Naive thymus-derived CD8-positive, alpha-beta T cell (primary cell): Measurements from ENCODE around the gene PAM16. TPM values are rescaled to one million over a fixed set of nuclear protein-coding genes. Genes with fewer than 3 reads are reported as not detected.

ENCODE experiments used
- ATAC-seq, 2 donors: fragments of 150-1000 bp; cut with Tn5 transposase in 1 of 2; sonication (Bioruptor Pico), chemical (Tn5 transposase) in 1 of 2; 1 replicate in 1 of 2; 2 replicates in 1 of 2; pipeline ENCODE4 v1.10.0; 2021; ENCODE audit warnings: mild to moderate bottlenecking in 2 of 2, moderate library complexity in 2 of 2
- POLR2A ChIA-PET: fragments of 350-600 bp; sonication (Branson Sonifier 250); formaldehyde crosslinking; loops from one replicate; lab custom pipeline; 2021; ENCODE audit warnings: antibody characterized with exemption; lab: Charles Lee
- DNase-seq, 10 donors: peaks; one replicate each; pipeline versions ENCODE4 v3.0.0 to v3.0.0-alpha.2; 2020 to 2022
- H3K27ac Mint-ChIP-seq, 10 donors: one replicate each; pipeline ENCODE4 v1.8.0; 2020 to 2022; ENCODE audit warnings: mild to moderate bottlenecking in 10 of 10, mixed read lengths in 10 of 10, moderate library complexity in 4 of 10, inconsistent platforms in 1 of 10
- H3K27me3 Mint-ChIP-seq, 5 donors: one replicate each; pipeline ENCODE4 v1.8.0; 2021 to 2022; ENCODE audit warnings: mixed read lengths in 5 of 5
- H3K36me3 Mint-ChIP-seq, 3 donors: one replicate each; pipeline ENCODE4 v1.8.0; 2020 to 2022; ENCODE audit warnings: mixed read lengths in 3 of 3, mild to moderate bottlenecking in 2 of 3, inconsistent platforms in 1 of 3
- H3K4me1 Mint-ChIP-seq, 4 donors: one replicate each; pipeline ENCODE4 v1.8.0; 2021 to 2022; ENCODE audit warnings: mixed read lengths in 4 of 4
- H3K4me3 Mint-ChIP-seq, 10 donors: one replicate each; pipeline ENCODE4 v1.8.0; 2020 to 2022; ENCODE audit warnings: mild to moderate bottlenecking in 10 of 10, mixed read lengths in 10 of 10, moderate library complexity in 6 of 10, inconsistent platforms in 1 of 10
- H3K9me3 Mint-ChIP-seq, 9 donors: one replicate each; pipeline ENCODE4 v1.8.0; 2020 to 2022; ENCODE audit warnings: mixed read lengths in 9 of 9, mild to moderate bottlenecking in 3 of 9, inconsistent platforms in 1 of 9, moderate library complexity in 1 of 9
- polyA plus RNA-seq, 3 donors: library from polyadenylated mRNA; unstranded; fragments of 300-500 nt; fragmentation: Illumina TruSeq; gene quantifications; one replicate each; pipeline ENCODE4 v1.2.3, GENCODE V29; 2021
- total RNA-seq, 8 experiments: library from RNA in 2 of 8; stranded (reverse) in 2 of 8; gene quantifications; one replicate each; pipeline ENCODE4 v1.2.3 and lab custom pipeline; 2021 to 2026

The PAM16 gene
- total and polyA plus RNA-seq, 5 experiments from 2014 or later, result 33.6 to 46.1 (median 40.9) TPM

DNA sequence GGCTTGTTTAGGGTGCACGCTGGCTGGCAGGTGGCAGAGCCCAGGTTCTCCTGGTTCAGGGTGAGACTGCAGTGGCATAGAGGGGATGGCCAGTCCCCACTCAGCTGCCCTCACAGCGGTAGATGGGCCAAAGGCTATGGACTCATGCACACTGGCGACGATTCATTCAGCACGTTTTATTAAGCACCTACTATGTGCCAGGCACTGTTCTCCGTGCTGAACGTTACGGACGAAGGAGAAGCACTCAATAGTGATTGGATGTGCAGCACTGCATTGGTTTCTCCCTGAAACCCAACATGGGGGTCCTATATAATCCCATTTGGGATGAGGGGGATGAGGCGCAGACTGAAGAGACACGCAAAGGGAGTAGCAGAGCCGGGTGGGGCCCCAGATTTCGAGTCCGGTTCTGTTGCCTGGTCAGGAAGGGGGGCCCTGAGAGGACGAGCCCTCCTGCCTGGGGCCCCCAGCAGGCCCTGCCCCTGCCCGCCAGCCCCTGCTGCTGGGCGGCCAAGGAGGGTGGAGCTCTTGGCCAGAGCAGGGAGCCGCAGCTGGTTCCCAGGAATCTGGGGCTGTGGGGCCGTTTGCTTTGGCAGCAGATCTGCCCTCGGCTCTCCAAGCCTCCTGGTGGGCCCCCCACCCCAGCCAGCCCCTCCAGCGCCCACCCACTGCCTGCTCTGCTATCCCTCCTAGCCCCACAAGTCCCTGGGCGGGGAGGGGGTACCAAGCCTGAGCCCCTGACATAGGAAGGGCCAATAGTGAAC lies 26.4 kb downstream of the PAM16 start:
- no peaks in the 10 kb centered on the region for H3K9me3 Mint-ChIP-seq

DNA sequence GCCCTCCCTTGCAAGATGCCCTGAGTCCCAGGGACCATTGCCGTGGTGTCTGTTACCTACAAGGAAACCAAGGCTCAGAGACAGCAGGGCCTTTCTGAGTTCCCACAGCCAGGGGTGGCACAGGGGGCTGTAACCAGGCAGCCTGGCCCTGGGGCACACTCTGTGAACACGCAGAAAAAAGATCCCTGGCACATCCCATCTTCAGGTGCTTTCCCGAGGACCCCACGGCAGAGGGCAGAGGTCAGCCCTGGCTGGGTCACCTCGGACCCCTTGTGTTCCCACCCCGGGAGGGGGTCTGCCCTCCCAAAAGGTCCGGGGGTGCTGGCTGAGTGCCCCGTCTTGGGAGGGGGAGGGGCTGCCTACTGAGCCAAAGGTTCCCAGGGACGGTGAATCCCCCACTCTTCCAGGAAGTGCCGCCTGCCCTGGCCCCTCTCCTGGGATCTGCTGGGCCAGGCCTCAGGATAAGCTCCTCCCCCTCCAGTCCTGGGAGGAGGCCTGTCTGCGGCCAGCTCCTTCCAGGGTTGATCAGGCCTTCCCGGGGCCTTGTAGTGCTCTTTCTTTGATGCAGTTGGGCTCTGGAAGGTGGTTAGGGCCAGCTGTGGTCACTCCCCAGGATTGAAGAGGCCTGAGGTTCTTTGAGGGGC lies 27.2 kb downstream of the PAM16 start:
- H3K36me3 Mint-ChIP-seq, result no peaks in the 10 kb centered on the region
- no peak for ATAC-seq
- no peak overlapping the region for H3K4me3 Mint-ChIP-seq
- DNase-seq, result no peak
- POLR2A ChIA-PET, result interaction anchor here (1.0 kb wide), 1 partner anchor 51 kb away, joined by 4 read pairs; the partner anchor contains the start of gene TFAP4
- no peak overlapping the region for H3K27ac Mint-ChIP-seq
- H3K9me3 Mint-ChIP-seq, result no peaks in the 10 kb centered on the region
- peaks cover 3 to 14% (median 11%) of the 10 kb centered on the region in 4 donors for H3K4me1 Mint-ChIP-seq
- H3K27me3 Mint-ChIP-seq, result no peaks in the 10 kb centered on the region

More for the DNA sequence above, 26.4 kb downstream of the PAM16 start:
- H3K36me3 Mint-ChIP-seq, result no peaks in the 10 kb centered on the region
- no peak for ATAC-seq
- H3K27me3 Mint-ChIP-seq, result no peaks in the 10 kb centered on the region
- H3K4me1 Mint-ChIP-seq, result peaks cover under 1 to 9% (median 8%) of the 10 kb centered on the region in 4 donors
- H3K4me3 Mint-ChIP-seq, result no peak overlapping the region
- DNase-seq, result no peak
- H3K27ac Mint-ChIP-seq, result no peak overlapping the region
- POLR2A ChIA-PET, result no interaction called here

DNA sequence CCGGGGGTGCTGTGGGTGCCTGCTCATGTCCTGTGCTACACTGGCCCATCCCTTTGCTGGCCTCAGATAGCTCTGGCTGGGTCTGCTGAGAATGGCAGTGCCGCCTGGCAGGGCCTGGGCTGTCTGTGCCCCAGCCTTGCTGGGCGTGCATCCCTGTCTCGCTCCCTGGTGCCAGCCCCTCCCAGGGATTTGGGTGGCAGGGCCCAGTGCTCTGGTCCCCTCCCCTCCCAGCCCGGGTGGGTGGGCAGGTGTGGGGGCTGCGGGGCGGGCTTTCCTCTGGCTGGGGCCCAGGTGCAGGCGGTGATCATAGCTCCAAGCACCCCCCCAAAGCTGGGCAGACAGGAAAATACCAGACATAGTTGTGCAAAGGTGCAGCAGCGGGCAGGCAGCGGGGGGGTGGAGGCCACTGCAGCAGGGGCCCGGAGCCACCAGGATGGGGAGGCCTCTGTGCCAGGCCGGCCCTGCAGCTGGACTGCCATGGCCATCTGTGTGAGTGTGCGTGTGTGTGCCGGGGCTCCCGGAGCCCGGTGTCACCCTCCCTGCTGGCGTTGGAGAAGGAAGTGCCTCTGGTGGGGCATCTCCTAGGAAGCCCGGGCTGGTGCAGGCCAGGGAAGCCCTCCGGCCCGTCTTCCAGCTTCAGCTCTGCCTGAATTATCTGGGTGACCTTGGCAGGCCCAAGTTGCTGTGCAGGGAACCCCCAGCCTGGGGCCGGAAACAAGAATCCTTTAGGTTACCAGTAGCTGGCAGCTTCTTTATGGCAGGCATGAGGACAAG lies 27.9 kb downstream of the PAM16 start:
- DNase-seq, result no peak
- ATAC-seq, result no peak
- Mint-ChIP-seq H3K4me3 (no peak overlapping the region), H3K36me3 (no peaks in the 10 kb centered on the region), H3K27ac (peak overlapping the region in 1 of 10 donors; percentile 40), H3K4me1 (peaks cover 5 to 11% (median 9%) of the 10 kb centered on the region in 4 donors), H3K9me3 (no peaks in the 10 kb centered on the region), H3K27me3 (no peaks in the 10 kb centered on the region)
- POLR2A ChIA-PET, result interaction anchor here (1.0 kb wide), 1 partner anchor 51 kb away, joined by 4 read pairs; the partner anchor contains the start of gene TFAP4

DNA sequence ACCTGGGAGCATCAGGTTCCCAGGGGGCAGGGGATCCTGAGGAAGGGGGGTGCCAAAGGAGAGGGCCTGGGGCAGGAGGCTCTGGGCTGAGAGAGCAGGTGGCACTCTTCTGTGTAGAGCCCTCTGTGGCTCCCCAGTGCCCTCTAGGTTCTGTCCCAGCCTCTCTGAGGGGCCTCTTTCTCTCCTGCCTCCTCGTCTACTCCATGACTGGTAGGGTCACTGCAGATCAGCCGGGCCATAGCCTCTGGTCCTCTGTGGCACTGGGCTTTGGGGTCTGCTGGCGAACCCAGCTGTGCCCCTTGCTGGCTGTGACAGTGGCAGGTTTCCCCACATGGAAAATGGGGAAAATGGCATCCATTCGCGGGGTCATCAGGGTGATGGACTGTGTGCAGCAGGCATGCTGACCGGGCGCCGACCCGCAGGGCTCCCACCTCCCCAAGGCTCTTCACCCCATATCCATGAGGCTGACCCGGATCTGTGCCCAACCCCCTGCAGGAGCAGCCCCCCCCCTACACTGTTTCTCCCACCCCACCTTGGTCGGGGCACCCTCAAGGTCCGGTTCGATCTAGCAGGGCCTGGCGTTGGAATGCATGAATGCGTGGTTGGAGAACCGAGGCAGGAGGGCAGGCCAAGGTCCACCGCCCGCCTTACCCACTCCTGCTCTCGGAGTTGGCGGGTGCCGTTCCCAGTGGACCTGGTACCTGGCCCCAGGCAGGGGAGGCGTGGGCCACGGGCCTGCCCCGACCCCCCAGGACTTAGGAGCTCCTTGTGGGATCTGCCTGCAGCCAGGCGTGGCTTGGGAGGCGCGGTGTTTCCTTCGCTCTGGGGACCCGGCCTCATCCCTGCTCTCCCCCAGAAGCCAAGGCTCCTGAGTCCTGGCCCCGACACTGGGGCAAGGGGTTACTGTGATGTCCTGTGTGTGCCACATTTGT lies 28.7 kb downstream of the PAM16 start:
- Mint-ChIP-seq H3K27ac (peak overlapping the region in 1 of 10 donors; percentile 40), H3K4me1 (peaks cover 4 to 10% (median 6%) of the 10 kb centered on the region in 4 donors), H3K9me3 (no peaks in the 10 kb centered on the region), H3K4me3 (no peak overlapping the region), H3K36me3 (no peaks in the 10 kb centered on the region), H3K27me3 (no peaks in the 10 kb centered on the region)
- ATAC-seq (no peak), DNase-seq (no peak)
- POLR2A ChIA-PET, result no interaction called here

DNA sequence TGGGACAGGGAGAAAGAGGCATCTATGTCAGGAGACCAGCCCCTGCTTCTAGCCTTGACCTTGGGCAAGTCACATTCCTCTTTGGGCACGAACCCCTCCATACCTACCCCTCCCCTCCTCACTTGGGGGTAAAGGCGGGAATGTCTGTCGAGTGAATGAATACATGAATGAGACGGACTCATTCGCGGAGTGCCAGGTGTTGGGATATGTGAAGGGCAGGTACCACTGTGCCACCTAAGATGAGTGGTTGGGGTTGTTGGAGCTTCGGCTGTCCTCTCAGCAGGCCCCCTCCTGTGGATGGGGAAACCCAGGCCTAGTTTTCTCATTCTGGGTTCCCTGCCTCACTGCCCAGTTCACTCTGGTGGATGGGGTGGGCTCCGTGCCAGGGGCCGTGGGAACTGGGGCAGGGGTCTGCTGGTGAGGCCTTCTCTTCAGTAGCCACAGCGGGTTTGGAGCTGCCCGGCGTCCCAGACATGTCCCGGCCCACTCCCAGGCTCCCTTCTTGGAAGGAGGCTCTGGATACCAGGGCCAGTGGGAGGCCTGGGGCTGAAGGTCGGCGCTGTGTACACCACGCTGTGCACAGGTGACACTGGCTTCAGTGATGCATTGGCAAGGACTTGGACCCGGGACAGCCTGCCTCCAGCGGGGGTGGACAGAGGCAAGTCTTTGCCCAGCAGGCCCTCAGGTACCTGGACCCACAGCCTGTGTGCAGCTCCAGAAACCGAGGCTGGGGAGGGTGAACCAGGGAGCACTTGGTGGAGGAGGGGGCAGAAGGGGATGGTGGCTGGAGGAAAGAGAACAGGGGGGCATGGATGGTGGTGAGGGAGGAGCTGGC lies 29.6 kb downstream of the PAM16 start:
- DNase-seq (no peak), ATAC-seq (no peak)
- H3K27me3 Mint-ChIP-seq, result peaks cover 0 to 7% (median 0%) of the 10 kb centered on the region in 5 donors
- H3K36me3 Mint-ChIP-seq, result no peaks in the 10 kb centered on the region
- no peak overlapping the region for H3K27ac Mint-ChIP-seq
- peaks cover 4 to 10% (median 6%) of the 10 kb centered on the region in 4 donors for H3K4me1 Mint-ChIP-seq
- no peaks in the 10 kb centered on the region for H3K9me3 Mint-ChIP-seq
- no peak overlapping the region for H3K4me3 Mint-ChIP-seq
- POLR2A ChIA-PET, result interaction anchor here (0.6 kb wide), 1 partner anchor 13 kb away, joined by 3 read pairs; no protein-coding TSS in a partner anchor

DNA sequence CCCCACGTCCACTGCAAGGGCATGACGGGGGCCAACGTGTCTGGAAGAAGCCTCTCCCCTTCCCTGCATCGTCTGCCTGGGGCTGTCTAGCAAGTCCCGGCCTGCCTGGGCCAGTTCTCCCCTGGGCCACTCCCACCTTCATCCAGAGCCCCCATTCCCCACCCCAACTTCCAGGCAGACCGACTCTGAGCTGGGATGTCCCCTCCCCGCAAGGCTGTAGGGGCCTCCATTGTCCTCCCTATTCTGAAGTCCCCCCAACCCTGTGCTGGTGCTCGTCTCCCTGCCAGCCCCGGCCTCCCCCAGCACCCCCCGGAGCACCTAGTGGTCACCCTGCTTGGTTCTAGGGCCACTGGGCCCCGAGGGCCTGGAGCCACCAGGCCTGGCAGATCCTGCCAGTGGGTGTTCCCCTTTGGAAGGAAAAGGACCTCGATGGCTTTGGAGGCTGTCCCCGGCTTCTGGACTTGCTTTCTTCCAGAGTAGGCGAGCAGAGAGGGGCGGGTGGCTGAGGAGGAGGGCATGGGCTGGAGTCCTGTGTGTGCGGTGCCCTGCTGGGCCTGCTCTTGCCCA lies 30.5 kb downstream of the PAM16 start:
- no peak for ATAC-seq
- no peak for DNase-seq
- POLR2A ChIA-PET, result interaction anchor here (0.6 kb wide), 2 partner anchors 12 to 14 kb away, joined by 3 read pairs; no protein-coding TSS in a partner anchor
- Mint-ChIP-seq H3K36me3 (no peaks in the 10 kb centered on the region), H3K4me1 (peaks cover 4 to 8% (median 6%) of the 10 kb centered on the region in 4 donors), H3K27me3 (peaks cover 0 to 7% (median 0%) of the 10 kb centered on the region in 5 donors), H3K27ac (no peak overlapping the region), H3K9me3 (no peaks in the 10 kb centered on the region), H3K4me3 (no peak overlapping the region)

DNA sequence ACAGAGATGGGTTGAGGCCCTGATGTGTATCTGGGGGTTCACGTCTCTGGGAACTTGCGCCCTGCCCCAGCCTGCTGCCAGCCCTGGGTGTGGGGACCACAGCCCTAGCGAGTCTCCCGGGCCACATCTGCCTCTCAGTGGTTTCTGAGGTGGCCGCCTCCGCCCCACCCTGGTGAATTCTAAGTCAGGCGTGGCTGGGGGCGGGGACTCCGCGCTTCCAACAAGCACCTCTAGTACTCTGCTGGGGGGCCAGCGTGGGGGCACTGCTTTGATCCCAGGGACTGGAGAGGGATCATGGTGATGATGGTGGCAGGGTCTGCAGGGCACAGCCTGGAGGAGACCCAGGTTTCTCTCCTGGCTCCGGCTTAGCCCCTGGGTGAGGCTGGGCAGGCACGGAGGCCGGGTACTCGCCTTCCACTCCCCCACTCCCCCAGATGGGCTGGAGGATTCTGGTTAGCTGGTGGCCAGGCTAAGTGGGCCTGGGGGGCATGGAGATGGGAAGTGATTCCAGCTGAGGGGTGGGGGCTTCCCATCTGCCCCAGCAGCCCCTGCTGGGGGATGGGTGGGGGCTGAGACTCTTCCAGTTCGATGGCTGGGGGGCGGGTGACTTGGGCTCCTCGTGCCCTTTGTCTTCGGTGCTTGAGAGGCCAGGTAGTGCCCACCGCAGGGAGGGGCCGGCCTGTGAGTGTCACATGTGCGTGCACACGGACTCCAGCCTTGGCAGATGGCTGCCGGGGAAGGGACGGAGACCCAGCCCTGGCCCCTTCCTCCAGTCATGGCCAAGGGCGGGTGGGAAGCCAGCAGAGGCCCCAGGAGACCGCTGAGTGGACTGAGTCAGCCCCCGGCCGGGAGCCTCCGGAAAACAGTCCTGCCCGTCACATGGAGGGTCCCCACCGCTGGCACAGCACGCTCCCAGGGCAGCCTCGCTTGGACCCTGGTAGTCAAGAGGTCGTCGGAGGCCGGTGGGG lies 31.4 kb downstream of the PAM16 start:
- ATAC-seq (peak; percentile 48 to 79), DNase-seq (peak in 8 of 10 donors; percentile 21 to 48 (median 42))
- Mint-ChIP-seq H3K27ac (peak overlapping the region in 1 of 10 donors; percentile 65), H3K27me3 (peaks cover under 1 to 11% (median 3%) of the 10 kb centered on the region in 5 donors), H3K4me1 (peaks cover 7 to 11% (median 9%) of the 10 kb centered on the region in 4 donors), H3K9me3 (no peaks in the 10 kb centered on the region), H3K4me3 (no peak overlapping the region), H3K36me3 (no peaks in the 10 kb centered on the region)
- POLR2A ChIA-PET, result interaction anchor here (0.6 to 0.7 kb wide), 2 partner anchors 18 to 342 kb away, joined by 3 to 4 read pairs; no protein-coding TSS in a partner anchor

DNA sequence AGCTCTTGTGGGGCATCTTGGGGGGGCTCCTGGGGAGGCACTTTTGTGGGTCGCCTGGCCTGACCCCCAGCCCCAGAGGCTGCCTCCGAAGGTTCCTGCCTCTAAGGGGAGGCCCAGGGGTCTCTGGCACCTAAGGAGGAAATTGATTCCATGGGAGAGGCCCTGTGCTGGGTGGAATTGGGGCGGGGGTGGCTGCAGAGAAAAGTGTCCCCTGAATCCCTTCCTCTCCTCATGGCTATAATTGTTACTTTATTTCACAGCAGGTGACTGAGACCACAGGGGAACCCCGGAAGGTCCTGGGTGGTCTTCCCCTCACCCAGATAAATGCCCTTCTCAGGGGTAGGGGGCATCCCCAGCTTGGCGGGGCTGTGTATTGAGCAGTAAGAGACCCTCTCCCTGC lies 32.2 kb downstream of the PAM16 start:
- Mint-ChIP-seq H3K4me3 (no peak overlapping the region), H3K36me3 (peaks cover 0 to 2% (median 0%) of the 10 kb centered on the region in 3 donors), H3K4me1 (peaks cover 13 to 18% (median 16%) of the 10 kb centered on the region in 4 donors), H3K27me3 (peaks cover 8 to 18% (median 11%) of the 10 kb centered on the region in 5 donors), H3K9me3 (no peaks in the 10 kb centered on the region), H3K27ac (no peak overlapping the region)
- DNase-seq (no peak), ATAC-seq (no peak)
- POLR2A ChIA-PET, result interaction anchor here (0.6 to 0.7 kb wide), 2 partner anchors 17 to 341 kb away, joined by 3 to 4 read pairs; no protein-coding TSS in a partner anchor

DNA sequence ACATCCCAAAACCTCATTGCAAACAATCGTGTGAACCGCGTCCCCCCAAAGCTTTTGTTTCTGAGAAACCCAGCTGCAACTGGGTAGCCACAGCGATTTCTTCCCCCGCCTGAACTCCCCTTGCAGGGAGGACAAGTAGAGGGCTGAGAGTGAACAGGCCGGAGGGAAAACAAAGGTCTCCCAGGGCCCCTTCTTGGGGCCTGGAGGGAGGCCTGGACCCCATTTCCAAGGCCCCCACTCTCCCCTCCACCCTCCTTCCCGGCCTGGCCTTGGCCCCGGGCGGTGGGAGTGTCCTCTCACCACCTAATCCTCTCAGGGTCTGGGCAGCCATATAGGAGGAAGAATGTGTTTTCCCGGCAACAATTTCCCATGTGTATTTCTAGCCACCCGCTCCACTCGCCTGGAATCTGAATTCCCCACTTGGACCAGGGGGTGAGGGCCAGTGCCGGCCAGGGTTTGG lies 32.6 kb downstream of the PAM16 start:
- Mint-ChIP-seq H3K4me3 (no peak overlapping the region), H3K27me3 (peaks cover 9 to 20% (median 11%) of the 10 kb centered on the region in 5 donors), H3K4me1 (peaks cover 13 to 20% (median 16%) of the 10 kb centered on the region in 4 donors), H3K36me3 (peaks cover 0 to 2% (median 0%) of the 10 kb centered on the region in 3 donors), H3K27ac (peak overlapping the region in 1 of 10 donors; percentile 31), H3K9me3 (no peaks in the 10 kb centered on the region)
- POLR2A ChIA-PET, result interaction anchor here (0.6 to 0.7 kb wide), 2 partner anchors 17 to 341 kb away, joined by 3 to 4 read pairs; no protein-coding TSS in a partner anchor
- no peak for DNase-seq
- ATAC-seq, result no peak
